ENCODE data around the gene HEMK1. TPM values are rescaled to one million over a fixed set of nuclear protein-coding genes. Genes with fewer than 3 reads are reported as not detected.
A peak's percentile ranks its signal among the peaks of the same experiment; 100 is the strongest.

Gene HEMK1
- total RNA-seq, 6 donors from 2014 or later = 5.0 to 25.3 (median 9.6) TPM

GRCh38 chr3:50606596-50606995, 37.3 kb downstream of the HEMK1 start:
- peak in 1 of 2 donors; percentile 34 for DNase-seq
- H3K9me3 ChIP-seq = no peaks in the 10 kb centered on the region
- WGBS, 2 donors = 35 to 59% methylated on average over 6 of the region's 6 CpGs
- peaks cover 0 to 56% (median 23%) of the 10 kb centered on the region in 4 donors for H3K36me3 ChIP-seq
- H3K27me3 ChIP-seq = no peaks in the 10 kb centered on the region
- ATAC-seq (ENCODE audit: low FRiP score in 2 of 2) = no peak
- peaks cover 66 to 97% (median 97%) of the 10 kb centered on the region in 4 donors for H3K4me1 ChIP-seq
- peak overlapping the region in 1 of 4 donors; percentile 70 for H3K4me3 ChIP-seq
- TF ChIP-seq EP300 (IDR thresholded peaks at IDR 0.05) (no peak), CTCF (IDR thresholded peaks at IDR 0.05) (no peak), POLR2A (IDR thresholded peaks at IDR 0.05) (no peak), POLR2AphosphoS5 (IDR thresholded peaks at IDR 0.05) (no peak)
- H3K27ac ChIP-seq = peak overlapping the region; percentile 94 to 96 (median 95)

- no peaks in the 10 kb centered on the region for H3K27me3 ChIP-seq
- peaks cover 0 to 56% (median 23%) of the 10 kb centered on the region in 4 donors for H3K36me3 ChIP-seq
- peak overlapping the region in 3 of 4 donors; percentile 70 to 81 (median 80) for H3K4me3 ChIP-seq
- peaks cover 62 to 93% (median 89%) of the 10 kb centered on the region in 4 donors for H3K4me1 ChIP-seq
- DNase-seq (peak in 1 of 2 donors; percentile 63), ATAC-seq (ENCODE audit: low FRiP score in 2 of 2) (no peak)
- WGBS, 2 donors = 77 to 79% methylated on average over 14 to 29 of the region's 29 CpGs
- TF ChIP-seq EP300 (IDR thresholded peaks at IDR 0.05) (no peak), POLR2A (IDR thresholded peaks at IDR 0.05) (peak in 1 of 4 donors; percentile 7)
- H3K9me3 ChIP-seq = no peaks in the 10 kb centered on the region
- H3K27ac ChIP-seq = peak overlapping the region; percentile 23 to 96 (median 94)
Measured at GRCh38 chr3:50607271-50608091, 38.2 kb downstream of the HEMK1 start.

- DNase-seq = peak in 1 of 2 donors; percentile 65
- no peak for ATAC-seq (ENCODE audit: low FRiP score in 2 of 2)
- no peak for TF ChIP-seq POLR2A (IDR thresholded peaks at IDR 0.05)
- TF ChIP-seq EP300 (IDR thresholded peaks at IDR 0.05) = no peak
- TF ChIP-seq POLR2AphosphoS5 (IDR thresholded peaks at IDR 0.05) = no peak
- TF ChIP-seq CTCF (IDR thresholded peaks at IDR 0.05) = no peak
- H3K36me3 ChIP-seq = peaks cover 0 to 56% (median 23%) of the 10 kb centered on the region in 4 donors
- H3K27ac ChIP-seq = peak overlapping the region; percentile 23 to 96 (median 91)
- peaks cover 62 to 93% (median 89%) of the 10 kb centered on the region in 4 donors for H3K4me1 ChIP-seq
- no peaks in the 10 kb centered on the region for H3K27me3 ChIP-seq
- WGBS, 2 donors = 66 to 71% methylated on average over 7 of the region's 7 CpGs
- no peaks in the 10 kb centered on the region for H3K9me3 ChIP-seq
- H3K4me3 ChIP-seq = peak overlapping the region in 3 of 4 donors; percentile 70 to 81 (median 80)
Measured at GRCh38 chr3:50608278-50608677, 39.0 kb downstream of the HEMK1 start.

GRCh38 chr3:50609071-50609762, 39.9 kb downstream of the HEMK1 start:
- no peak for ATAC-seq (ENCODE audit: low FRiP score in 2 of 2)
- peaks cover 56 to 90% (median 88%) of the 10 kb centered on the region in 4 donors for H3K4me1 ChIP-seq
- H3K36me3 ChIP-seq = peaks cover 0 to 52% (median 23%) of the 10 kb centered on the region in 4 donors
- no peak for DNase-seq
- WGBS, 2 donors = 65 to 81% methylated on average over 5 of the region's 5 CpGs
- H3K9me3 ChIP-seq = no peaks in the 10 kb centered on the region
- peak overlapping the region; percentile 23 to 96 (median 91) for H3K27ac ChIP-seq
- no peak for TF ChIP-seq EP300 (IDR thresholded peaks at IDR 0.05)
- peak in 1 of 2 donors; percentile 4 for TF ChIP-seq POLR2AphosphoS5 (IDR thresholded peaks at IDR 0.05)
- peak overlapping the region; percentile 22 to 81 (median 75) for H3K4me3 ChIP-seq
- H3K27me3 ChIP-seq = no peaks in the 10 kb centered on the region

DNA sequence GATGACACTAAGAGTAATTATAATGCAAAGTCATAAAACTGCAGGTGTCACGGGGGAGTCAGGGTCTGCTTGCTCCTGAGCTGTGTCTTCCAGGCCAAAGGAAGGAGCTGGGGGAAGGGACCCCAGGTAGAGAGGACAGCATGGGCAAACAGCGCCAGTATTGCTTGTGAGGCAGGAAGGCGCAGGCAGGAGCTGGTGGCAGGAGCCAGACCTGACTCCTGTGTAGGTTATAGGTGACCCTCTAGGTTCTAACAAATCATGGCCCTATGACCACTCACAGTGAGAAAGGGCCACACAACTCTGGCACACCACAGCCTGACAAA, 40.4 kb downstream of the HEMK1 start:
- Histone ChIP-seq H3K27ac (peak overlapping the region; percentile 84 to 96 (median 91)), H3K36me3 (peaks cover 0 to 47% (median 19%) of the 10 kb centered on the region in 4 donors), H3K4me3 (peak overlapping the region; percentile 22 to 81 (median 75)), H3K9me3 (no peaks in the 10 kb centered on the region), H3K27me3 (no peaks in the 10 kb centered on the region), H3K4me1 (peaks cover 52 to 85% (median 83%) of the 10 kb centered on the region in 4 donors)
- TF ChIP-seq POLR2AphosphoS5 (IDR thresholded peaks at IDR 0.05) = peak in 1 of 2 donors; percentile 2
- no peak for TF ChIP-seq EP300 (IDR thresholded peaks at IDR 0.05)
- no peak for DNase-seq
- WGBS, 2 donors = 69 to 81% methylated on average over 3 of the region's 3 CpGs
- no peak for ATAC-seq (ENCODE audit: low FRiP score in 2 of 2)

Measured in upper lobe of left lung (tissue), 6 donors.